Stimulated activated CD8-positive, alpha-beta memory T cell treated with anti-CD3 and anti-CD28 coated beads, Interleukin-12 subunit alpha, Interleukin-12 subunit beta, amount 100 ng/mL, for 1 hour (primary cell): ENCODE measurements around the gene OR2F2.

Experiments used
- DNase-seq: peaks from one replicate; pipeline ENCODE4 v3.0.0-alpha.2; 2020; ENCODE audit warnings: low read depth

OR2F2 gene

DNA sequence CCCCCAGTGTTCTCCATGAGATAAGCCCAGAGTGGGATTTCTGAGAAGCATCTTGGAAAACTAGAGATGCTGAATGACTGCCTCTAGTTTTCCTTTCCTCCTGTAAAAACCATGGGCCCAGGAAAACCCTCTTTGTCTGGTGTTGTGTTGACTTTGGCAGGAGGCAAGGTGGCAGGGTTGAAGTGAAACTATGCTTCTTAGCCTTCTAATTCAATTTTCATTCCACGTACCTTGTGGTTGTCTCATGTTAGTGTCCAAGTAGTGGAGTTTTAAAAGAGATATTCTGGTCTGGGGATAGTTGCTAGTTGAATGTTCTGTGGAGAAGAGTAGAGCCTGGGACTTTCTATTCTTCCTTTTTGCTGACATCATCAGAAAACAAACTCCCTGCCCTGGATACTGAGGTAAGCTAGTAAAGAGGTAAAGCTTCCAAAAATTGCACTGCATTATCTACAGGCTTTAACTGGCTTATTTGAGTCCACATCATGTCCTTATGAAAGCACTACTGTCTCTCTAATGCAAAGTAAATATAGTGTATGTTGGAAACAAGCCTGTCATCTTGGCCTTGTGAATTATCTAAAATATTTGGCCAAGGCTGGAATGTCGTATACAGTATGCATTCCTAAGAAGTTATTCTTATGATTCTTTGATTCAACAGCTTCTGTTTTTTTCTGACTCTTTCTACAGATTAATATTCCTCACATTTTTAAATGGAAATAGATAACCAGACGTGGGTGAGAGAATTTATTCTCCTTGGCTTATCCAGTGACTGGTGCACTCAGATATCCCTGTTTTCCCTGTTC is at the start of gene OR2F2:
TSS of gene OR2F2 (plus strand) at position 708 of the 800 bp plus-strand sequence. CDS start at position 708, 0 bp downstream.
- DNase-seq: no peak

DNA sequence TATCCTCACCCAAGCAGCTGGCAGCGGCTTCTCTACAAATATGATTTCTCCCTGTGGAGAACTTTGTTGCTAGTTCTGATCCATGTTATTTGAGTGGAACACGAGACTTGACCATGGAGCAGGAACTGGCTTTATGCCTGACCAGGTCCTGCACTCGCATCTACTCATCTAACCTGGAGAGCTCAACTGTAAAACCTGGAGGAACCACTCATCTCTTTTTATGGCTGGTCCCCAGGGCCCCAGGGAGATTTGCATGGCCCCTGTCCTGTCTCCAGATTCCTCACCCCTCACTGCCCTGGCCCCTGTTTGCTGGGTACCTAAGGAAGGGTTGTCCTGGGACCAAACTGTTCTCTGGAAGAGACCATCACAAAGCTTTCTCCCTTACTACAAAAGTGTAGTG is 49.1 kb upstream of the OR2F2 start:
- DNase-seq: no peak

GRCh38 chr7:143886826-143887477 is 48.1 kb upstream of the OR2F2 start:
- no peak for DNase-seq

GRCh38 chr7:143889068-143889467 is 46.0 kb upstream of the OR2F2 start:
- DNase-seq: no peak

DNA sequence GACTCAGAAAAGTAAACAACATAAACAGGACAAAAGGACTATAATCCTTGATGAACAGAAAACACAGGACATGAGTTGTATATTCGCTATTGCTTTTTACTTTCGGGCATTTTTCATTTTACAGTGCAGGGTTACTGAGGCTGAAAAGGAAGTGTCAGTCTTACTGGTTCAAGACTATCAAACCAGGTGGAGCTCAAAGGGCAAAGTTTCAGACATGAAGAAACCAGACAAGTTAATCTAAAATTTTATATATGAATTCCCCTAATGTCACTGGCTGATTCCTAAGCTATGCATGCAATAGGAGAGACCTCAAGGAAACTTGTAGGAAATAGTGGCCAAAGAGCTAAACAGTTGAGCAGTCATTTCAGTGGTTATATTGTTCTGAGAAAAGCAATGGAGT is 44.5 kb upstream of the OR2F2 start:
- DNase-seq: no peak

- no peak for DNase-seq
These were observed 43.6 kb upstream of the OR2F2 start for GRCh38 chr7:143891457-143891856.

DNA sequence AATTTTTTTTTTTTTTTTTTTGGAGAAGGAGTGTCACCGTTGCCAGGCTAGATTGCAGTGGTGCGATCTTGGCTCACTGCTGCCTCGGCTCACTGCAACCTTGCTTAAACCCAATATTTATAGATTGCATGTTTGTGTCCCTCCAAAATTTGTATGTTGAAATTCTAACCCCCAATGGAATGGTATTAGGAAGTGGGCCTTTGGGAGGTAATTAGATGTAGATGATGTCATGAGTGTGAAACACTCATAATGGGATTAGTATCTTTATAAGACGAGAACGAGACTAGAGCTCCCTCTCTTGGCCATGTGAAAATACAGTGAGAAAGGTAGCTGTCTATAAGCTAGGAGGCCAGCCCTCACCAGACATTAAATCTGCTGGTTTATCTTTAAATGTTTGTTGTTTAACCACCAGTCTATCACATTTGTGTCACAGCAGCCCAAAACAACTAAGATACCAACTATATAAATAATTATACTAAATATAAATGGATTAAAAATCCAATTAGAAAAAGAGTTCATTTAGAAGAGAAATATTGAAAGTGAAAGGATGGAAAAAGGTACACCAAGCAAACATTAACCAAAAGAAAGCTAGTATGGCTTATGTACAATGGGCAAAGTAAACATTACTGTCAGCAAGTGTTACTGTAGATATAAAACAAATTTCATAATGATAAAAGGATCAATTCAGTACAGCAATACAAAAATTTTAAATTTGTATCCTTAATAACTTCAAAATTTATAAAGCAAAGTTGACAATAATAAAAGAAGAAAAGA is 42.3 kb upstream of the OR2F2 start:
- DNase-seq: no peak

DNA sequence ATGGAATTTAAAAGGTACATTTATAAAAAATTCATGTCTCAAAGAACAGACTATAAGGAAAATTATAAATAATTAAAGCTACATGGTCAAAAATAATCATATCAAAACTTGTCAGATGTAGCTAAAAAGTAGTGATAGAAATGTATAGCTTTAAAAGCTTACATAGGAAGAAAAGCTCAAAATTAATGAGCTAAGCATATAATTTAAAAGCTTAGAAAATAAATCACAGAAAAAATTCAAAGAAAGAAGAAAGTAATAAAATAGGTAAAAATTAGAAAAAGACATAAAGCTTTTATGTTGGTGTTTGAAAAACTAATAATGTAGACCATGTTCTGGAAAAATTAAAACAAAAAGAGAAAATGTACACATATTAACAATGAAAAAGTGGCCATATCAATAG is 38.4 kb upstream of the OR2F2 start:
- DNase-seq: no peak

DNA sequence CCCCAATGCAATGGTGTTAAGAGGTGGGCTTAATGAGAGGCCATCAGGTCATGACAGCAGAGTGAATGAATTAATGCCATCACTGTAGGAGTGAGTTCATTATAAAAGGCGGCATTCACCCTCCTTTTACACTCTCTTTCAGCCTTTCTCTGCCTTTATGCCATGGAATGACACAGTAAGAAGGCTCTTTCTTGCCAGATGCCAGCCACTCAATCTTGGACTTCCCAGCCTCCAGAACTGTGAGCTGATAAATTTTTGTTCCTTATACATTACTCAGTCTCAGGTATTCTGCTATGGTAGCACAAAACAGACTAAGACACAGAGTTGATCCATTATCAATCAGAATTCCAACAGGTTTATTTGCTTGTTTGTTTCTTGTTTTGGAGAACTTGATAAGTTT is 36.2 kb upstream of the OR2F2 start:
- no peak for DNase-seq

DNA sequence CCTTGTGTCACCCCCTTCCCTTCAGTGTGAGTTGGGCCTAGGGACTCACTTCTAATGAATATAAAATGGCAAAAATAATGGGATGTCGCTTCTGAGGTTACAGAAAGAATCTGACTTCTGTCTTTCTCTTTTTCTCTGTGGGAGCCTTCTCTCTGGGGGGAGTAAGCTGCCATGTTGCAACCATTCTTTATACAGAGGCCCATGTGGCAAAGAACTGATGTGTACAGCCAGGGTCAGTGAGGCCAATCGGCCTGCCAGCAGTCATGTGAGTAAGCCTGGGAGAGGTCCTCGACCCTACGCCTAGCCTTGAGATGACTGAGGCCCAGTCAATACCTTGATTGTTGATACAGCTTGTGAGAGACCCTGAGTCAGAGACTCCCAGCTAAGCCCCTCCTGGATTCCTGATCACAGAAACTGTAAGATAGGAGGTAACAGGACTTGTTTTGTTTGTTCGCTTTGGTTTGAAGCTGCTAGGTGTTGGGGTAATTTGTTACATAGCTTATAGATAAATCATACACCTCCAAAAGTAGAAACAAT is 34.7 kb upstream of the OR2F2 start:
- no peak for DNase-seq

- no peak for DNase-seq
These were observed 33.7 kb upstream of the OR2F2 start for GRCh38 chr7:143901332-143901667.

DNA sequence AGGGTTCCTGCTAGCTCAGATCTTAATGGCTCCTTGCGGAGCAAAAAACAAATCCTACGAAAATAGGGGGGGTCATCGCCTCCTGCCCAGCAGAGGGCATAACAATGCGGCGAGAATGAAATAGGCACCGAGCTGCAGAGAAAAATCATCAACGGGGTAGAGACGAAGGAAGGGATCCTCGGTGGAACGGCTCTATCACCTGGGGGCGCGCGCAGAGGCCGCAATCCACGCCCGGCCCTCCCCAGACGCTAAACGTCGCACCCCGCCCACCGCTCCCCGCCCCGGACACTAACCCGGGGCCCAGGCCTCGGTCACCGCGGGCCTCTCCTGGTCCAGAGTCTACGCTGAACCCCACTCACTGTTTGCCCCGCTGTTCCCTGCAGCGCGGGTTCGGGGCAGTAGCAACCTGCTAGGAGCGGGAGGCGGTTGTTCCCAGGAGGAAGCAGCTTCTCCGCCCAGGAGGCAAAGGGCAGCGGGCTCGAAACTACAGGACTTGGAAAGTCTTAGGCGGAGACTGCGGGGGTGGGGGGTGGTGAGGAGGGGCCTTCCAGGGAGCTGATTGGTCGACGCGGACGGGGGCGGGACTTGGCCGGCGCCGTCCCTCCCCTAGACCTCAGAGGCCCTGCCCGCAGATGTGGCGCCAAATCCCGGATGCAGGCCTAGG is 33.2 kb upstream of the OR2F2 start, which contains the start of gene TCAF1:
TSS of gene TCAF1 (minus strand) at position 509 of the 664 bp plus-strand sequence. CDS start 25,568 bp downstream, outside the sequence.
- peak; percentile 78 for DNase-seq

- no peak for DNase-seq
These were observed 32.6 kb upstream of the OR2F2 start for GRCh38 chr7:143902332-143902899.

DNA sequence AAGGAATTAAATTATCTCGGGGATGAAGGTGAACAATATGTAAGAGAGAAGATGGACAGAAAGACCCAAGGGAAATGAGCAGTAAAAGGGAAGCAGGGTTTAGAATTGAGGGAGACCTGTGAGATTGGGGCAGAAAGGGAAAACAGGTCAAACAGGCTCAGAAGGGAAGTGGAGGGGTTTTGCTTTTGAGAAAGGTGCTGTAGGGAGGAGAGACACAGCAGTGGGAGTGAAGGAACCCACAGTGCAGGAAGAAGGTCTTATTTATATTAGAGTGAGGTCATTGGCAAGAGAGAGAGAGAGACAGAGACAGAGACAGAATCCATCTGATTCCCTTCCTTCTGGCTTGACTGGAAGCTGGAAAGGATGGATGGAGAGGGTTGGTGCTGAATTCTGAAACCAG is 29.5 kb upstream of the OR2F2 start:
- no peak for DNase-seq

- no peak for DNase-seq
These were observed 28.9 kb upstream of the OR2F2 start for GRCh38 chr7:143906151-143906550.

DNA sequence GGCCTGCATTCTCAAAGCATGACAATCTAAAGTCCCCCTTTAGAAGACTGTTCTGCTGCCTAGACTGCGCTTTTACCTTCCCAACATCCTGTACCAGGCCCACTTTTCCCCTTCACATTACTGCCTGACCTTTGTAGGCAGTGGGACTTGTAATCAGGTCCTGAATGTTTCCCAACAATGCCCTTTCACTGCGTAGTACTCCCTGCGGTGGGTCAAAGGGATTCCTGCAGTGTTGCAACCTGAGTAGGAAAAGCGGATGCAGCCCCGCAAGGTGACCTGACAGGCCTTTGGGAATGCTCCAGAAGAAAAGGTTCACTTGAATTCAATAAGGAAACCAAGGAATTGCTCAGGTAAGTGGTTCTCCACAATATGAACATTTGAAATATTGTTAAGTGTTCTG is 28.1 kb upstream of the OR2F2 start:
- no peak for DNase-seq

GRCh38 chr7:143908120-143908519 is 26.9 kb upstream of the OR2F2 start:
- no peak for DNase-seq

DNA sequence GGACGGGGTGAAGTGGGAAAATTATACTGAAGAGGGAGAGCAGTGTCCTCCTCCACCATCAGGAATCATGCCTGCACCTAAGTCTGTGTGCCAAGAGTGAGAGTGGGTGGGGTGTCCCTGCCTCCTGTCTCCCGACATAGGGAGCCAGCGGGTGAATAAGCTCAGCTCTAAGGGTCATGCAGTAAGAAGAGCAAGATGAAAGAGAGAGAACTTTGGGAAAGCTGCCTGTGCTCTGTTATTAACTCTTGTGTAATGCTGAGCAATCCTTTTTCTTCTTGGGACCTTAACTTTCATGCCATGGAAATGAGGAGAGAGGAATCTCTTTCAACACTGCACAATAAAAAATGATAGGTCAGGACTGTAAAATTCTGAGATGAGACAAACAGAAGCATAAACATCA is 25.2 kb upstream of the OR2F2 start:
- DNase-seq: no peak

- DNase-seq: no peak
These were observed 24.4 kb upstream of the OR2F2 start for GRCh38 chr7:143910473-143911248.

DNA sequence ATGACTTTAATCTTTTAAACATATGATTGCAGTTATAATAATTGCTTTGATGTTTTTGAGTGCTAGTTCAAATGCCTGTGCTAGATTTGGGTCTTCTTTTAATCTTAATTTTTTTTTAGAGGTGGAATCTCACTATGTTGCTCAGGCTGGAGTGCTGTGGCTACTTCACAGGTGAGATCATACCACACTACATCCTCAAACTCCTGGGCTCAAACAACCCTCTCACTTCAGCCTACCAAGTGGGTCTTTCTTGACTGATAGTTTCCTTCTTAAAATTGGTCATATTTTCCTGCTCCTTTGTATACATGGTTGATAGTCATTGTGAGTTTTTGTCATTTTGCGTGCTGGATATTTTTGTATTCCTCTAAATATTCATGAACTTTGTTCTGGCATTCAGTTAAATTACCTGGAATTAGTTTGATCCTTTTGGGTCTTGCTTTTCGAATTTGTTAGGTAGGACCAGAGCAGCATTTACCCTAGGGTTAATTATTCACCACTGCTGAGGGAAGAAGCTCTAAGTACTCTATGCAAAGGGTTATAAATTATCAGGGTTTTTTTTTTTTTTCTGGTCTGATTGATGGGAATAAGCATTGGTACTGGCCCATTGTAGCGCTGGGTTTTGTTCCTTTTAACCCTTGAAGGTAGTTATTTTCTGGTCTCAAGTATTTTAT is 21.0 kb upstream of the OR2F2 start:
- DNase-seq: no peak
